Heart left ventricle (tissue), 13 donors: ENCODE measurements around the gene MEST.

Experiments used
- POLR2A ChIP-seq, 2 donors: fragments of 450-650 bp; IDR thresholded peaks; one replicate each; pipeline ENCODE4 v1.6.1; 2017; ENCODE audit warnings: antibody characterized with exemption in 2 of 2, mild to moderate bottlenecking in 2 of 2, moderate library complexity in 2 of 2
- TF ChIP-seq, protein P1 (sequence below), 12 donors: fragments of 200-600 bp; sonication (generic) in 4 of 12; IDR thresholded peaks; one replicate each; pipeline versions ENCODE4 v1.5.0 to v1.8.0; 2018 to 2022; ENCODE audit warnings: antibody characterized with exemption in 12 of 12, mild to moderate bottlenecking in 5 of 12
- donor health status: ischemic (EF 13 %, LVEDD 7.1; RV severe dilation, severe dysfunction).
- donor health status: DM: no; HTN: yes; CAD: no.
- donor health status: DM: no; HTN: no; CAD: no.
- donor health status: ischemic (EF 25% LVEDD 6.9; RV normal size, moderate dysfunction).
- donor health status: ischemic (EF 25% LVEDD 5.7; RV mildly dilated, moderate dysfunction).
- donor health status: ischemic (EF 35%, LVEDD 5.7; RV mildly dilated, moderate dysfunction).
- donor health status: nonischemic (EF 11% LVEDD 7.7; RV severe dilation, severe dysfunction).
- donor health status: DM: yes; HTN: yes; CAD: no.
- donor health status: PGD.
- donor health status: ischemic (EF 29% LVEDD 5.4; RV normal size, mild dysfunction).
- donor health status: nonischemic (EF 23%, LVEDD 6.1; RV moderate dilation, normal function).

DNA sequence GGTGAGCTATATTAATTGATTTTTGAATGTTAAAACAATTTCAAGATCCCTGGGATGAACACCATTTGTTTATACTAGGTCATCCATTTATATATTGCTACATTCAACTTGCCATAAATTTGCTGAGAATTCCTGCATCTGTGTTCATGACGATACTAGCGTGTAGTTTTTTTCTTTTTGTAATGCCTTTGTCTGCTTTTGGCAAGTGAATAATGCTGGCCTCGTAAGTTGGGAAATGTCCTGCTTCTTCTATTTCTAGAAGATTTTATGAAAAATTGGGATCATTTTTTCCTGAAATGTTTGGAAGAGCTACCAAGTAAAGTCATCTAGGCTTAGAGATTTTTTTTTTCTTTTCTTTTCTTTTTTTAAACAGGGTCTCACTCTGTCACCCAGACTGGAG lies 12.9 kb upstream of the MEST start:
- TF ChIP-seq, protein P1, sequence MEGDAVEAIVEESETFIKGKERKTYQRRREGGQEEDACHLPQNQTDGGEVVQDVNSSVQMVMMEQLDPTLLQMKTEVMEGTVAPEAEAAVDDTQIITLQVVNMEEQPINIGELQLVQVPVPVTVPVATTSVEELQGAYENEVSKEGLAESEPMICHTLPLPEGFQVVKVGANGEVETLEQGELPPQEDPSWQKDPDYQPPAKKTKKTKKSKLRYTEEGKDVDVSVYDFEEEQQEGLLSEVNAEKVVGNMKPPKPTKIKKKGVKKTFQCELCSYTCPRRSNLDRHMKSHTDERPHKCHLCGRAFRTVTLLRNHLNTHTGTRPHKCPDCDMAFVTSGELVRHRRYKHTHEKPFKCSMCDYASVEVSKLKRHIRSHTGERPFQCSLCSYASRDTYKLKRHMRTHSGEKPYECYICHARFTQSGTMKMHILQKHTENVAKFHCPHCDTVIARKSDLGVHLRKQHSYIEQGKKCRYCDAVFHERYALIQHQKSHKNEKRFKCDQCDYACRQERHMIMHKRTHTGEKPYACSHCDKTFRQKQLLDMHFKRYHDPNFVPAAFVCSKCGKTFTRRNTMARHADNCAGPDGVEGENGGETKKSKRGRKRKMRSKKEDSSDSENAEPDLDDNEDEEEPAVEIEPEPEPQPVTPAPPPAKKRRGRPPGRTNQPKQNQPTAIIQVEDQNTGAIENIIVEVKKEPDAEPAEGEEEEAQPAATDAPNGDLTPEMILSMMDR (IDR thresholded peaks at IDR 0.05), result no peak
- no peak for TF ChIP-seq POLR2A (IDR thresholded peaks at IDR 0.05)
